Prostate gland (tissue), 2 donors: Measurements from ENCODE around the gene AIF1.

Experiments
- POLR2A ChIP-seq: fragments of 450-650 bp; IDR thresholded peaks from one replicate; pipeline ENCODE4 v1.6.1; 2016; ENCODE audit warnings: antibody characterized with exemption, mild to moderate bottlenecking
- POLR2AphosphoS5 ChIP-seq: sonication (generic); formaldehyde crosslinking; IDR thresholded peaks from one replicate; pipeline ENCODE4 v1.6.1; 2017; ENCODE audit warnings: antibody characterized with exemption
- TF ChIP-seq, protein P1 (sequence below), 4 experiments: fragments of 200-600 bp in 2 of 4; fragments of 450-650 bp in 2 of 4; sonication (generic) in 2 of 4; IDR thresholded peaks; 1 replicate in 3 of 4; 2 replicates in 1 of 4; pipeline ENCODE4 v1.5.1; 2016 to 2019; ENCODE audit warnings: antibody characterized with exemption in 4 of 4, mild to moderate bottlenecking in 2 of 4, moderate library complexity in 2 of 4

DNA sequence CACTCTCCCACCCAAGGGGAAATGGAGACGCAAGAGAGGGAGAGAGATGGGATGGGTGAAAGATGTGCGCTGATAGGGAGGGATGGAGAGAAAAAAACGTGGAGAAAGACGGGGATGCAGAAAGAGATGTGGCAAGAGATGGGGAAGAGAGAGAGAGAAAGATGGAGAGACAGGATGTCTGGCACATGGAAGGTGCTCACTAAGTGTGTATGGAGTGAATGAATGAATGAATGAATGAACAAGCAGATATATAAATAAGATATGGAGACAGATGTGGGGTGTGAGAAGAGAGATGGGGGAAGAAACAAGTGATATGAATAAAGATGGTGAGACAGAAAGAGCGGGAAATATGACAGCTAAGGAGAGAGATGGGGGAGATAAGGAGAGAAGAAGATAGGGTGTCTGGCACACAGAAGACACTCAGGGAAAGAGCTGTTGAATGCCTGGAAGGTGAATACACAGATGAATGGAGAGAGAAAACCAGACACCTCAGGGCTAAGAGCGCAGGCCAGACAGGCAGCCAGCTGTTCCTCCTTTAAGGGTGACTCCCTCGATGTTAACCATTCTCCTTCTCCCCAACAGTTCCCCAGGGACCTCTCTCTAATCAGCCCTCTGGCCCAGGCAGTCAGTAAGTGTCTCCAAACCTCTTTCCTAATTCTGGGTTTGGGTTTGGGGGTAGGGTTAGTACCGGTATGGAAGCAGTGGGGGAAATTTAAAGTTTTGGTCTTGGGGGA lies 38.9 kb upstream of the AIF1 start:
- no peak for TF ChIP-seq POLR2A
- TF ChIP-seq, protein P1, sequence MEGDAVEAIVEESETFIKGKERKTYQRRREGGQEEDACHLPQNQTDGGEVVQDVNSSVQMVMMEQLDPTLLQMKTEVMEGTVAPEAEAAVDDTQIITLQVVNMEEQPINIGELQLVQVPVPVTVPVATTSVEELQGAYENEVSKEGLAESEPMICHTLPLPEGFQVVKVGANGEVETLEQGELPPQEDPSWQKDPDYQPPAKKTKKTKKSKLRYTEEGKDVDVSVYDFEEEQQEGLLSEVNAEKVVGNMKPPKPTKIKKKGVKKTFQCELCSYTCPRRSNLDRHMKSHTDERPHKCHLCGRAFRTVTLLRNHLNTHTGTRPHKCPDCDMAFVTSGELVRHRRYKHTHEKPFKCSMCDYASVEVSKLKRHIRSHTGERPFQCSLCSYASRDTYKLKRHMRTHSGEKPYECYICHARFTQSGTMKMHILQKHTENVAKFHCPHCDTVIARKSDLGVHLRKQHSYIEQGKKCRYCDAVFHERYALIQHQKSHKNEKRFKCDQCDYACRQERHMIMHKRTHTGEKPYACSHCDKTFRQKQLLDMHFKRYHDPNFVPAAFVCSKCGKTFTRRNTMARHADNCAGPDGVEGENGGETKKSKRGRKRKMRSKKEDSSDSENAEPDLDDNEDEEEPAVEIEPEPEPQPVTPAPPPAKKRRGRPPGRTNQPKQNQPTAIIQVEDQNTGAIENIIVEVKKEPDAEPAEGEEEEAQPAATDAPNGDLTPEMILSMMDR (IDR thresholded peaks at IDR 0.05) = no peak
- no peak for TF ChIP-seq POLR2AphosphoS5
